GM23338 (cell line): ENCODE measurements around the gene LYST. TPM values are rescaled to one million over a fixed set of nuclear protein-coding genes. Genes with fewer than 3 reads are reported as not detected.

Experiments used
- ATAC-seq: fragments of 200-7000 bp; cut with Tn5 transposase; 3 replicates; pipeline ENCODE4 v1.9.1; 2020
- DNase-seq: peaks from one replicate; pipeline ENCODE4 v3.0.0-alpha.2; 2015; ENCODE audit warnings: low spot score
- H2AFZ ChIP-seq: fragments of 200-600 bp; sonication (generic); 2 replicates; pipeline ENCODE4 v1.8.0; 2016; ENCODE audit warnings: antibody characterized with exemption, mild to moderate bottlenecking, moderate library complexity
- H3F3A ChIP-seq: fragments of 200-600 bp; sonication (generic); replicated peaks from 2 replicates; pipeline ENCODE4 v1.8.0; 2017; ENCODE audit warnings: antibody characterized with exemption, mixed run types, low read depth
- H3K27ac ChIP-seq: fragments of 200-600 bp; sonication (generic); 2 replicates; pipeline ENCODE4 v1.6.1; 2016; ENCODE audit warnings: low read depth
- H3K27me3 ChIP-seq: fragments of 200-600 bp; sonication (generic); 2 replicates; pipeline ENCODE4 v1.8.0; 2016; ENCODE audit warnings: mild to moderate bottlenecking, mixed run types, moderate library complexity; ENCODE audit not compliant: insufficient read depth
- H3K36me3 ChIP-seq: fragments of 200-600 bp; sonication (generic); 2 replicates; pipeline ENCODE4 v1.8.0; 2016; ENCODE audit warnings: mild to moderate bottlenecking; ENCODE audit not compliant: insufficient read depth
- H3K4me1 ChIP-seq: fragments of 200-600 bp; sonication (generic); 2 replicates; pipeline ENCODE4 v1.8.0; 2016; ENCODE audit warnings: mild to moderate bottlenecking, moderate library complexity; ENCODE audit not compliant: insufficient read depth
- H3K4me2 ChIP-seq: fragments of 200-600 bp; sonication (generic); 2 replicates; pipeline ENCODE4 v1.7.1; 2017; ENCODE audit warnings: mixed run types
- H3K4me3 ChIP-seq: fragments of 200-600 bp; sonication (generic); 2 replicates; pipeline ENCODE4 v1.6.1; 2016; ENCODE audit warnings: mixed run types
- H3K79me2 ChIP-seq: fragments of 200-600 bp; sonication (generic); replicated peaks from 2 replicates; pipeline ENCODE4 v1.8.0; 2017; ENCODE audit warnings: mild to moderate bottlenecking; ENCODE audit not compliant: insufficient read depth
- H3K9me2 ChIP-seq: fragments of 200-600 bp; sonication (generic); 2 replicates; pipeline ENCODE4 v1.8.0; 2017; ENCODE audit not compliant: insufficient read depth
- H4K20me1 ChIP-seq: fragments of 200-600 bp; sonication (generic); replicated peaks from 2 replicates; pipeline ENCODE4 v1.8.0; 2017; ENCODE audit warnings: mild to moderate bottlenecking; ENCODE audit not compliant: insufficient read depth
- H3K27ac Mint-ChIP-seq: 2 replicates; pipeline ENCODE4 v1.8.0; 2020; ENCODE audit warnings: inconsistent platforms, mild to moderate bottlenecking, moderate library complexity, mixed read lengths
- H3K27me3 Mint-ChIP-seq: 3 replicates; pipeline ENCODE4 v1.8.0; 2022; ENCODE audit warnings: low read depth, mild to moderate bottlenecking, moderate library complexity, mixed read lengths, inconsistent platforms; ENCODE audit not compliant: insufficient read depth, poor library complexity
- H3K36me3 Mint-ChIP-seq: 3 replicates; pipeline ENCODE4 v1.8.0; 2021; ENCODE audit warnings: low read depth, mild to moderate bottlenecking, inconsistent platforms, moderate library complexity, mixed read lengths
- H3K4me1 Mint-ChIP-seq: 3 replicates; pipeline ENCODE4 v1.8.0; 2020; ENCODE audit warnings: mild to moderate bottlenecking, inconsistent platforms, mixed read lengths
- H3K4me3 Mint-ChIP-seq: 3 replicates; pipeline ENCODE4 v1.8.0; 2021; ENCODE audit warnings: moderate library complexity, mild to moderate bottlenecking, inconsistent platforms, mixed read lengths
- H3K9me3 Mint-ChIP-seq: 3 replicates; pipeline ENCODE4 v1.8.0; 2020; ENCODE audit warnings: moderate library complexity, mild to moderate bottlenecking, inconsistent platforms, mixed read lengths
- CTCF ChIP-seq, 2 experiments: fragments of 200-600 bp in 1 of 2; sonication (generic) in 1 of 2; conservative IDR thresholded peaks; 2 replicates each; pipeline versions ENCODE4 v1.5.1 to v1.6.1; 2016 to 2017; ENCODE audit warnings: antibody characterized with exemption in 2 of 2, low read depth in 2 of 2, mild to moderate bottlenecking in 2 of 2, moderate library complexity in 1 of 2
- EZH2 ChIP-seq: fragments of 200-600 bp; sonication (generic); IDR thresholded peaks from one replicate; pipeline ENCODE4 v1.8.0; 2017; ENCODE audit warnings: antibody characterized with exemption, mild to moderate bottlenecking, low read depth; ENCODE audit not compliant: unreplicated experiment
- EZH2phosphoT487 ChIP-seq: fragments of 200-600 bp; sonication (generic); IDR thresholded peaks from one replicate; pipeline ENCODE4 v1.8.1; 2018; ENCODE audit warnings: antibody characterized with exemption; ENCODE audit not compliant: unreplicated experiment
- JUNB ChIP-seq: IDR thresholded peaks from one replicate; pipeline ENCODE4 v1.6.1; 2016; ENCODE audit warnings: antibody characterized with exemption; ENCODE audit not compliant: unreplicated experiment
- NANOG ChIP-seq: IDR thresholded peaks from 2 replicates; pipeline ENCODE4 v1.6.1; 2016; ENCODE audit warnings: antibody characterized with exemption, borderline replicate concordance
- REST ChIP-seq: IDR thresholded peaks from one replicate; pipeline ENCODE4 v1.6.1; 2018; ENCODE audit warnings: antibody characterized with exemption; ENCODE audit not compliant: unreplicated experiment
- STAT1 ChIP-seq: IDR thresholded peaks from one replicate; pipeline ENCODE4 v1.6.1; 2016; ENCODE audit warnings: antibody characterized with exemption; ENCODE audit not compliant: unreplicated experiment
- ZNF114 ChIP-seq: fragments of 250-450 bp; sonication (Bioruptor Pico); IDR thresholded peaks from 2 replicates; pipeline ENCODE4 v1.5.0; 2020; ENCODE audit warnings: mild to moderate bottlenecking, moderate library complexity
- ZNF462 ChIP-seq: fragments of 250-450 bp; sonication (Bioruptor Pico); IDR thresholded peaks from 2 replicates; pipeline ENCODE4 v1.5.0; 2020; ENCODE audit warnings: mild to moderate bottlenecking, moderate library complexity
- polyA plus RNA-seq: library from polyadenylated mRNA; unstranded; fragments of >200 nt; fragmentation: Nextera tagmentation; extraction: Ambion mirVana; gene quantifications from 2 replicates; pipeline ENCODE4 v1.2.1, GENCODE V29; 2016
- total RNA-seq: library from RNA; depleted of rRNA; stranded (reverse); fragments of >200 nt; shearing (Covaris generic); gene quantifications from 2 replicates; pipeline ENCODE4 v1.2.3, GENCODE V29; 2014

LYST gene
- total and polyA plus RNA-seq, 2 experiments from 2014 or later, result 0.21 to 1.0 TPM

DNA sequence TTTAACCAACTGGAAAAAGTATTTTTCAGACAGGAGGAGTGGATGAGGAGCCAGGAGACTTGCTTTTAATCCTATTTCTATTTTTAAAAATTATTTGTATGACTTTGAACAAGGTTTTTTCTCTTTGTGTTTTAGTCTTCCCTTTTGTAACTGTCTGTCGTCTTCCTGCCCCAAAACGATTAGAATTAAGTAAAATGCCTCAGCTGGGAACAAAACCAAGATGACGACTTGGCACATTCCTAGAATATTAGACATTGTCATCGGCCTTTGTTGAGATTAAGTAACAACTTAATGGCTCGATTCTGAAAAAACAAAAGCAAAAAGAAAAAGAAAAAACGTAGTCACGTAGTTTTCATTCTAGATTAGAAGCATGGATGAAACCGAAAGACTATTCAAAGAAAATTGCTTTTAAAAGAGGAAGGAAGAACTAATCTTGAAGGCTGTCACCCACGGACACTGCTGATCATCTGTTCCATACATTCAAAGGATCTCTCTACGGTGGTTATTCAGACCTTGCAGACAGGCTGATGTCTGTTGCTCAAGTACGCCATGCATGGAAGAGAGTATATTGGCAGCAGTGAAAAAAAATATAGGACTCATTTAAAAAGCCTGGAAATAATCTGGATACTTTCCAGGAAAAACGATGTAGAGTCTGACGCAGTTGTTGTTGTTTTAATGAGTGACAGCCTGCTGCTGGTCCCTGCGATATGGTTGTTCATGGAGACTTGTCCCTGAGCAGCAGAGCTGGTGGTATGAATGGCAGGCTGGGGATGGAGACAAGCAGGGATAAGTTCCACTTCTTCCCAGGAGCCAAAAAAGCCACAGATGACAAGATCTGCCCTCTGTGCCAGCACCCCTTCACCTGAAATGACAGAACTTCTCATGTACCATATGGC lies 234.0 kb downstream of the LYST start:
- H3K79me2 ChIP-seq, result peaks cover 64% of the 10 kb centered on the region
- H3K27me3 ChIP-seq, result no peaks in the 10 kb centered on the region
- Mint-ChIP-seq H3K9me3 (no peaks in the 10 kb centered on the region), H3K27ac (peak overlapping the region; percentile 73), H3K4me3 (no peak overlapping the region), H3K4me1 (peaks cover 42% of the 10 kb centered on the region), H3K27me3 (peaks cover 2% of the 10 kb centered on the region), H3K36me3 (peaks cover 5% of the 10 kb centered on the region; the same call in 2 of the 3 replicates)
- H3F3A ChIP-seq, result peaks cover 8% of the 10 kb centered on the region
- no peak overlapping the region for H2AFZ ChIP-seq
- peaks cover 6% of the 10 kb centered on the region; the same call in 1 of the 2 replicates for H3K9me2 ChIP-seq
- ATAC-seq (no peak), DNase-seq (no peak)
- peak overlapping the region; percentile 19; the same call in 1 of the 2 replicates for H3K4me2 ChIP-seq
- H3K4me3 ChIP-seq, result no peak overlapping the region
- peaks cover 28% of the 10 kb centered on the region for H3K4me1 ChIP-seq
- H3K27ac ChIP-seq, result peak overlapping the region; percentile 62; the same call in 1 of the 2 replicates
- no peaks in the 10 kb centered on the region for H4K20me1 ChIP-seq
- H3K36me3 ChIP-seq, result no peaks in the 10 kb centered on the region
- no peak for TF ChIP-seq NANOG
- no peak for TF ChIP-seq CTCF (conservative IDR thresholded peaks at IDR 0.05; ENCODE audit: low read depth in 2 of 2)
- TF ChIP-seq ZNF462 (CRISPR knock-in tag), result no peak
- TF ChIP-seq EZH2phosphoT487, result no peak
- TF ChIP-seq JUNB, result no peak
- no peak for TF ChIP-seq ZNF114 (CRISPR knock-in tag)
- no peak for TF ChIP-seq STAT1
- no peak for TF ChIP-seq EZH2
- TF ChIP-seq REST, result no peak
